PFSK-1 (cell line): ENCODE measurements around the gene KCND1.

ENCODE experiments used
- SIN3A ChIP-seq: IDR thresholded peaks from 2 replicates; pipeline ENCODE4 v1.6.1; 2012; ENCODE audit warnings: mild to moderate bottlenecking, low read length, moderate library complexity, borderline replicate concordance; ENCODE audit not compliant: insufficient read depth
- TAF1 ChIP-seq: IDR thresholded peaks from 2 replicates; pipeline ENCODE4 v1.6.1; 2012; ENCODE audit warnings: low read length, control low read depth, borderline replicate concordance; ENCODE audit not compliant: insufficient read depth

DNA sequence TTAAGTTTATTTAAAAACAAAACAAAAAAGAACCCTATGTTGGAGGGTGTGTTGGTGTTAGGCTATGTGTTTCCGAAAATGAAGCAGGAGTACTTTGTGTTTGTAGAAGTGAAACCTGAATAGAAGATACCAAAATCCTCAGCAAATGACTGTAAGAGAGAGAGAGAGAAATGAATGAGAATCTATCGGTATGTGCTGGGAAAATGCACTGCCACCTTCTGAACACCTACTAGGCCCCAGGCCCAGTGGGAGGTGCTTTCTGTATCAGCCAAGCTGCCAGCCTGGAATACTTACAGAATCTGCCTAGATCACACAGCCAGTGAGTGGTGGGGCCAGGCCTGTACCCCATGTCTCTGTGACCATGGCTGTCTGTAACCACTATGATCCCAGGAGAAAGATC lies 37.9 kb downstream of the KCND1 start:
- TF ChIP-seq SIN3A (no peak), TAF1 (no peak)
